ENCODE data around the gene ST7L. TPM values are rescaled to one million over a fixed set of nuclear protein-coding genes. Genes with fewer than 3 reads are reported as not detected.
A peak's percentile ranks its signal among the peaks of the same experiment; 100 is the strongest.
"Not testable (repeated sequence)": the region's sequence is repeated elsewhere in the genome, so short reads cannot be mapped to it uniquely, and the experiment has no call there.

Gene ST7L
- total RNA-seq, 1 experiment from 2014 or later = 22.1 TPM

DNA sequence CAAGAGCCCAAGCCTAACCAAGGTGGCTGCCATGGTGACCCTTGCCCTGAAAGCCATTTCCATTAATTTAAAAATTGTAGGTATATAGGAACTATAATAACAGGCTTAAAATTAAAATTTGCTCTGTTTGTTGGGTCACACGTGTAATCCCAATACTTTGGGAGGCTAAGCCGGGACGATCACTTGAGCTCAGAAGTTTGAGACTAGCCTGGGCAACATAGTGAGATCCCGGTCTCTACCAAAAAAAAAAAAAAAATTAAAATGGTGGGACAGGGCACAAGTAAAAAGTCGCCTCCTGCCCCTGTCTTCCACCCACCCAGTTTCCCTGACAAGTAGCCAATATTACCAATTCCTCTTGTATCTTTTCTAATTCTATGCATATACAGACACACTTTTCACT, 7.3 kb upstream of the ST7L start:
- POLR2A ChIA-PET (ENCODE audit: unreplicated experiment) = no interaction called here
- Histone ChIP-seq H3K27ac (no peak overlapping the region), H3K4me3 (no peak overlapping the region), H3K9me3 (ENCODE audit: insufficient read depth, low read depth) (no peaks in the 10 kb centered on the region), H3K4me2 (no peak overlapping the region), H3K79me2 (ENCODE audit: low read depth) (peaks cover 98% of the 10 kb centered on the region), H3F3A (ENCODE audit: insufficient read depth, low read depth) (0 out of 2 replicates have a peak, but pooled peaks cover 4% of the 10 kb centered on the region), H2AFZ (no peak overlapping the region), H3K27me3 (ENCODE audit: insufficient read depth, low read depth) (no peaks in the 10 kb centered on the region), H3K9me2 (ENCODE audit: insufficient read depth) (no peaks in the 10 kb centered on the region), H4K20me1 (ENCODE audit: insufficient read depth) (peaks cover 90% of the 10 kb centered on the region), H3K4me1 (replicated peaks; ENCODE audit: insufficient read depth) (peaks cover 15% of the 10 kb centered on the region), H3K36me3 (ENCODE audit: low read depth) (peaks cover 33% of the 10 kb centered on the region)
- TF ChIP-seq, protein P1, sequence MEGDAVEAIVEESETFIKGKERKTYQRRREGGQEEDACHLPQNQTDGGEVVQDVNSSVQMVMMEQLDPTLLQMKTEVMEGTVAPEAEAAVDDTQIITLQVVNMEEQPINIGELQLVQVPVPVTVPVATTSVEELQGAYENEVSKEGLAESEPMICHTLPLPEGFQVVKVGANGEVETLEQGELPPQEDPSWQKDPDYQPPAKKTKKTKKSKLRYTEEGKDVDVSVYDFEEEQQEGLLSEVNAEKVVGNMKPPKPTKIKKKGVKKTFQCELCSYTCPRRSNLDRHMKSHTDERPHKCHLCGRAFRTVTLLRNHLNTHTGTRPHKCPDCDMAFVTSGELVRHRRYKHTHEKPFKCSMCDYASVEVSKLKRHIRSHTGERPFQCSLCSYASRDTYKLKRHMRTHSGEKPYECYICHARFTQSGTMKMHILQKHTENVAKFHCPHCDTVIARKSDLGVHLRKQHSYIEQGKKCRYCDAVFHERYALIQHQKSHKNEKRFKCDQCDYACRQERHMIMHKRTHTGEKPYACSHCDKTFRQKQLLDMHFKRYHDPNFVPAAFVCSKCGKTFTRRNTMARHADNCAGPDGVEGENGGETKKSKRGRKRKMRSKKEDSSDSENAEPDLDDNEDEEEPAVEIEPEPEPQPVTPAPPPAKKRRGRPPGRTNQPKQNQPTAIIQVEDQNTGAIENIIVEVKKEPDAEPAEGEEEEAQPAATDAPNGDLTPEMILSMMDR (conservative IDR thresholded peaks at IDR 0.05) = no peak
- no peak for TF ChIP-seq EZH2 (IDR thresholded peaks at IDR 0.05; ENCODE audit: low read depth)
- BruUV-seq (replicated peaks) = no TSS peak
- DNase-seq = no peak
- CTCF ChIA-PET = no interaction called here
- intact Hi-C loops (cut with micrococcal nuclease; ENCODE audit: unreplicated experiment) = no loop called here

DNA sequence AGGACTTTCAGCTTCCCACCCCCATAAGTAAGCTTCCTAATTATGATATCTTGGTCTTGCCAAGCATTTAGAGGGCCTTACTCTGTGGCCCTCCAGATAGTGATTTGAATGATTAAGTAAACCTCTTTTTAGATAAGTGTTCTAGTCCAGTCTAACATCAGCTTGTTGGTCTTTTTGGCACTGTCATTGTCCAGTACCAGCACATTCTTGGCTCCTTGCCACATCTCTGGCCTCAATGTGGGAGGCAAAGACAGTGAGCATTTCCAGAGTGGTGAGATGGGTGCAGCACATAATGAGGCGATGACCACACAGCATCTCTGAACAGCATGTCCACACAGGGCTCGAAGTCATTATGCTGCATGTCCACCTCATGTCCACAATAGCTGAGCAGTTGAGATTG, 6.8 kb upstream of the ST7L start:
- POLR2A ChIA-PET (ENCODE audit: unreplicated experiment) = no interaction called here

GRCh38 chr1:112624493-112624892, 5.6 kb upstream of the ST7L start:
- H3K27ac ChIP-seq; H3K4me2 ChIP-seq; intact Hi-C loops (cut with micrococcal nuclease; ENCODE audit: unreplicated experiment); H3K4me3 ChIP-seq; POLR2A ChIA-PET (ENCODE audit: unreplicated experiment); H3K9me2 ChIP-seq (ENCODE audit: insufficient read depth); H3K27me3 ChIP-seq (ENCODE audit: insufficient read depth, low read depth); BruUV-seq (replicated peaks); H3K9me3 ChIP-seq (ENCODE audit: insufficient read depth, low read depth); CTCF ChIA-PET; H2AFZ ChIP-seq; DNase-seq: not testable (repeated sequence)
- Histone ChIP-seq H3K36me3 (ENCODE audit: low read depth) (peaks cover 35% of the 10 kb centered on the region), H3F3A (ENCODE audit: insufficient read depth, low read depth) (peaks cover 17% of the 10 kb centered on the region), H4K20me1 (ENCODE audit: insufficient read depth) (peaks cover 86% of the 10 kb centered on the region), H3K4me1 (replicated peaks; ENCODE audit: insufficient read depth) (peaks cover 24% of the 10 kb centered on the region), H3K79me2 (ENCODE audit: low read depth) (peaks cover 100% of the 10 kb centered on the region)

More for the DNA sequence above, 6.8 kb upstream of the ST7L start:
- no peak overlapping the region for H2AFZ ChIP-seq
- H3K4me1 ChIP-seq (replicated peaks; ENCODE audit: insufficient read depth) = peaks cover 20% of the 10 kb centered on the region
- CTCF ChIA-PET = no interaction called here
- peaks cover 90% of the 10 kb centered on the region for H4K20me1 ChIP-seq (ENCODE audit: insufficient read depth)
- H3K27me3 ChIP-seq (ENCODE audit: insufficient read depth, low read depth) = no peaks in the 10 kb centered on the region
- peaks cover 8% of the 10 kb centered on the region; the same call in 1 of the 2 replicates for H3F3A ChIP-seq (ENCODE audit: insufficient read depth, low read depth)
- intact Hi-C loops (cut with micrococcal nuclease; ENCODE audit: unreplicated experiment) = no loop called here
- no peak overlapping the region for H3K27ac ChIP-seq
- H3K9me2 ChIP-seq (ENCODE audit: insufficient read depth) = no peaks in the 10 kb centered on the region
- no peak for DNase-seq
- no TSS peak for BruUV-seq (replicated peaks)
- H3K36me3 ChIP-seq (ENCODE audit: low read depth) = peaks cover 32% of the 10 kb centered on the region
- H3K79me2 ChIP-seq (ENCODE audit: low read depth) = peaks cover 98% of the 10 kb centered on the region
- H3K4me3 ChIP-seq = no peak overlapping the region
- TF ChIP-seq EZH2 (IDR thresholded peaks at IDR 0.05; ENCODE audit: low read depth) = no peak
- TF ChIP-seq, protein P1 (conservative IDR thresholded peaks at IDR 0.05) = no peak
- H3K9me3 ChIP-seq (ENCODE audit: insufficient read depth, low read depth) = no peaks in the 10 kb centered on the region
- H3K4me2 ChIP-seq = no peak overlapping the region

GRCh38 chr1:112620377-112620695, 1.4 kb upstream of the ST7L start:
- Histone ChIP-seq H3K4me3 (peak overlapping the region; percentile 96), H2AFZ (peak overlapping the region; percentile 88), H3K27ac (peak overlapping the region; percentile 86), H3K36me3 (ENCODE audit: low read depth) (peaks cover 25% of the 10 kb centered on the region), H3K79me2 (ENCODE audit: low read depth) (peaks cover 90% of the 10 kb centered on the region), H4K20me1 (ENCODE audit: insufficient read depth) (peaks cover 44% of the 10 kb centered on the region), H3K4me2 (peak overlapping the region; percentile 98), H3K9me3 (ENCODE audit: insufficient read depth, low read depth) (no peaks in the 10 kb centered on the region), H3K4me1 (replicated peaks; ENCODE audit: insufficient read depth) (peaks cover 37% of the 10 kb centered on the region), H3K9me2 (ENCODE audit: insufficient read depth) (no peaks in the 10 kb centered on the region), H3F3A (ENCODE audit: insufficient read depth, low read depth) (peaks cover 17% of the 10 kb centered on the region), H3K27me3 (ENCODE audit: insufficient read depth, low read depth) (no peaks in the 10 kb centered on the region)
- BruUV-seq (replicated peaks) = no TSS peak
- TF ChIP-seq, protein P1 (conservative IDR thresholded peaks at IDR 0.05) = no peak
- TF ChIP-seq EZH2 (IDR thresholded peaks at IDR 0.05; ENCODE audit: low read depth) = no peak
- CTCF ChIA-PET = no interaction called here
- POLR2A ChIA-PET (ENCODE audit: unreplicated experiment) = interaction anchor here (0.6 kb wide), 1 partner anchor 253 kb away, joined by 7 read pairs; no protein-coding TSS in a partner anchor
- no peak for DNase-seq
- intact Hi-C loops (cut with micrococcal nuclease; ENCODE audit: unreplicated experiment) = no loop called here
